Right lobe of liver (tissue), 4 donors: ENCODE results near the gene POU3F1.

Experiments
- CTCF ChIP-seq, 4 donors: fragments of 200-600 bp in 3 of 4; fragments of 450-650 bp in 1 of 4; IDR thresholded peaks; one replicate each; pipeline versions ENCODE4 v1.5.1 to v1.8.0; 2016 to 2022; ENCODE audit warnings: antibody characterized with exemption in 4 of 4, mild to moderate bottlenecking in 2 of 4
- POLR2A ChIP-seq: fragments of 450-650 bp; IDR thresholded peaks from one replicate; pipeline ENCODE4 v1.6.1; 2017; ENCODE audit warnings: antibody characterized with exemption, mild to moderate bottlenecking
- donor health status: DM: no; HTN: no; CAD: no.
- donor health status: DM: no; HTN: no; CAD: no.
- donor health status: DM: no; HTN: yes; CAD: no.

- TF ChIP-seq CTCF (IDR thresholded peaks at IDR 0.05) = no peak
- TF ChIP-seq POLR2A = no peak
These were observed 32.4 kb downstream of the POU3F1 start for GRCh38 chr1:38014171-38014570.
